HG03066 (cell line): ENCODE results near the gene CARMIL3.
A peak's percentile ranks its signal among the peaks of the same experiment; 100 is the strongest.

Experiments
- ATAC-seq: cut with Tn5 transposase; IDR thresholded peaks from one replicate; pipeline ENCODE4 v1.9.1; 2021; ENCODE audit warnings: low read depth; ENCODE audit not compliant: unreplicated experiment

Gene CARMIL3

GRCh38 chr14:24113379-24113800 lies 61.6 kb downstream of the CARMIL3 start:
- ATAC-seq: no peak

GRCh38 chr14:24113801-24114531 lies 62.2 kb downstream of the CARMIL3 start:
- peak; percentile 34 for ATAC-seq

- ATAC-seq: peak; percentile 87
Observed at GRCh38 chr14:24114532-24115421, 63.0 kb downstream of the CARMIL3 start, which contains the start of the genes DCAF11 and NRL. DCAF11 (plus strand) TSS chr14:24114777; CDS start chr14:24115595, 818 bp downstream. NRL (minus strand) TSS chr14:24114949; CDS start chr14:24082848, 32,101 bp downstream.

- no peak for ATAC-seq
Observed at GRCh38 chr14:24115422-24116127, 63.8 kb downstream of the CARMIL3 start.

- ATAC-seq: no peak
Observed at GRCh38 chr14:24116128-24116814, 64.5 kb downstream of the CARMIL3 start.

GRCh38 chr14:24117179-24117578 lies 65.4 kb downstream of the CARMIL3 start:
- ATAC-seq: no peak
